HAP-1 (cell line): Measurements from ENCODE around the gene PSMC3.

ENCODE experiments used
- DNase-seq, 2 experiments: peaks; one replicate each; pipeline ENCODE4 v3.0.0-alpha.2; 2016 to 2020; ENCODE audit warnings: low spot score in 2 of 2
- H3K27me3 ChIP-seq: fragments of 250-450 bp; sonication (Bioruptor Pico); 2 replicates; pipeline ENCODE4 v1.5.1; 2020; ENCODE audit warnings: low read depth, mild to moderate bottlenecking, moderate library complexity
- H3K36me3 ChIP-seq: fragments of 250-450 bp; sonication (Bioruptor Pico); replicated peaks from 2 replicates; pipeline ENCODE4 v1.5.1; 2020; ENCODE audit warnings: mild to moderate bottlenecking
- H3K4me1 ChIP-seq: fragments of 250-450 bp; sonication (Bioruptor Pico); 2 replicates; pipeline ENCODE4 v1.5.1; 2020; ENCODE audit warnings: mild to moderate bottlenecking
- H3K4me3 ChIP-seq: fragments of 250-450 bp; sonication (Bioruptor Pico); 2 replicates; pipeline ENCODE4 v1.5.1; 2020; ENCODE audit warnings: mild to moderate bottlenecking, moderate library complexity
- H3K9me3 ChIP-seq: fragments of 250-450 bp; sonication (Bioruptor Pico); 2 replicates; pipeline ENCODE4 v1.5.1; 2020; ENCODE audit warnings: mild to moderate bottlenecking, moderate library complexity
- in situ Hi-C: fragments of 300-500 bp; cut with MboI; formaldehyde crosslinking; loops from 3 replicates; pipeline ENCODE4 v1.14.3; 2020; ENCODE audit warnings: low sequenced_read_pairs, inconsistent platforms, mixed read lengths

Gene PSMC3

GRCh38 chr11:47436726-47437125, 10.5 kb upstream of the PSMC3 start:
- Histone ChIP-seq H3K4me1 (no peaks in the 10 kb centered on the region), H3K4me3 (no peak overlapping the region), H3K9me3 (no peaks in the 10 kb centered on the region), H3K36me3 (no peaks in the 10 kb centered on the region), H3K27me3 (no peaks in the 10 kb centered on the region)
- no peak for DNase-seq
- in situ Hi-C loops, result no loop called here

DNA sequence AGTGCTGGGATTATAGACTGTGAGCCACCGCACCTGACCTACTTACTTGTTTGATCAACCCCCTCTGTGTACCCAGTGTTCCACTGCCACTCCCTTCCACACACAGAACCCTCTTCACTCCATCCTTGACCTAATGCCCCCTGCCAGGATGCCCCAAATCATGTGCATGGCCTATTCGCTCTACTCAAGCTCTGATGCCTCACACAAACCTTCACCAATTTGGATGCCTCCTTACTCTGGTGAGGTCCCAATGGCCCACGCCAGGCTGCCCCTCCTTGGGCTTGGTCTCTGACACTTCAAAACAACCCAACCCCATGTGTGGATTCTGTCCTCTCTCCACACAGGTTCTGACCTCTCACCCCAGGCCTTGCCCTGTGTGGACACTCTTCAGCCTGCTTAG, 9.4 kb upstream of the PSMC3 start:
- no peak overlapping the region for H3K4me3 ChIP-seq
- H3K36me3 ChIP-seq, result no peaks in the 10 kb centered on the region
- no peaks in the 10 kb centered on the region for H3K27me3 ChIP-seq
- in situ Hi-C loops, result no loop called here
- H3K4me1 ChIP-seq, result no peaks in the 10 kb centered on the region
- H3K9me3 ChIP-seq, result no peaks in the 10 kb centered on the region
- DNase-seq, result no peak

DNA sequence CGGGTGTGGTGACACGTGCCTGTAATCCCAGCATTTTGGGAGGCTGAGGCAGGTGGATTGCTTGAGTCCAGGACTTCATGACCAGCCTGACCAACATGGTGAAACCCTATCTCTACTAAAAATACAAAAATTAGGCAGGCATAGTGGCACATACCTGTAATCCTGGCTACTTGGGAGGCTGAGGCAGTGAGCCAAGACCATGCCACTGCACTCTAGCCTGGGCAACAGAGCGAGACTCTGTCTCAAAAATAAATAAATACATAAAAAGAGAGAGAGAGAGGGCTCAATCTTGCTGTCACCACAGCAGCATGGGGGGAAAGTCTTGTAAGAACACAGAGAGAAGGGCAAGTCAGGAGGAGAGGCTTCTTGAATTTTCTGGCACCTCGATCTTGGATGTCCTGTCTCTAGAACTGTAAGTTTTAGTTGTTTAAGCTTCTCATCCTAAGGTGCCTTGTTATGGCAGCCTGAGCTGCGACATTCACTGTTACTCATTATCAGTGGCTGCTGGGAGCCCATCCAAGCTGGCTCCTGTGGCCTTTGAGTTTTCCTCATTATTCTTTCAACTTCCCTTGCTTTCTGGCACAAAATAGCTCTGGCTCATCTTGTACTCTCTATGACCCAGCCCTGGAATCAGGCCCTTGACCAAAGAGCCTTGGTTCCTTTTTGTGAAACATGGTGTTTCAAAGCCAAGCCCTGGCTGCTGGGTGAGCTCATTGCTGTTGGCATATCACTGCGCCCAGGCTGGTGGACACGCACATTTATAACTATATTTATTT, 8.0 kb upstream of the PSMC3 start:
- H3K27me3 ChIP-seq, result no peaks in the 10 kb centered on the region
- in situ Hi-C loops, result no loop called here
- no peaks in the 10 kb centered on the region for H3K36me3 ChIP-seq
- no peak for DNase-seq
- no peak overlapping the region for H3K4me3 ChIP-seq
- H3K4me1 ChIP-seq, result no peaks in the 10 kb centered on the region
- no peaks in the 10 kb centered on the region for H3K9me3 ChIP-seq

GRCh38 chr11:47433157-47433556, 6.9 kb upstream of the PSMC3 start:
- Histone ChIP-seq H3K4me1 (no peaks in the 10 kb centered on the region), H3K4me3 (no peak overlapping the region), H3K9me3 (no peaks in the 10 kb centered on the region), H3K36me3 (no peaks in the 10 kb centered on the region), H3K27me3 (no peaks in the 10 kb centered on the region)
- no peak for DNase-seq
- in situ Hi-C loops, result no loop called here

DNA sequence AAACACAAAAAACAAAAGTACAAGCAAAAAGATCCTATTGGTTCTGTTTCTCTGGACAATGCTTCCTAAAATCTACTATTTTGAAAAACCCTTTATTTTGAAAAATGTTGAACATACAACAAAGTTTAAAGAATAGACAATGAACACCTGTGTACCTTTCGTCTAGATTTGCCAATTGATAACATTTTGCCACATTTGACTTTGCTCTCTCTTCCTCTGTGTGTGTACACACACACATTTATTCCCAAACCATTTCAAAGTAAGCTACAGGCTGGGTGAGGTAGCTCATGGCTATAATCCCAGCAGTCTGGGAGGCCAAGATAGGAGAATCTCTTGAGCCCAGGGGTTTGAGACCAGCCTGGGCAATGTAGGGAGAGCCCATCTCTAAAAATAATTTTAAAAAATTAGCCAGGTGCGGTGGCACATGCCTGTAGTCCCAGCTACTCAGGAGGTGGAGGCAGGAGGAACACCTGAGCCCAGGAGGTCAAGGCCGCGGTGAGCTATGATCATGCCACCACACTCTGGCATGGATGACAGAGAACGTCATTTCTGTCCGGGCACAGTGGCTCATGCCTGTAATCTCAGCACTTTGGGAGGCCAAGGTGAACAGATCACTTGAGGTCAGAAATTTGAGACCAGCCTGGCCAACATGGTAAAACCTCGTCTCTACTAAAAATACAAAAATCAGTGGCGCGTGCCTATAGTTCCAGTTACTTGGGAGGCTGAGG, 5.3 kb upstream of the PSMC3 start:
- Histone ChIP-seq H3K9me3 (no peaks in the 10 kb centered on the region), H3K4me1 (no peaks in the 10 kb centered on the region), H3K4me3 (no peak overlapping the region), H3K27me3 (no peaks in the 10 kb centered on the region), H3K36me3 (no peaks in the 10 kb centered on the region)
- DNase-seq, result no peak
- in situ Hi-C loops, result no loop called here

DNA sequence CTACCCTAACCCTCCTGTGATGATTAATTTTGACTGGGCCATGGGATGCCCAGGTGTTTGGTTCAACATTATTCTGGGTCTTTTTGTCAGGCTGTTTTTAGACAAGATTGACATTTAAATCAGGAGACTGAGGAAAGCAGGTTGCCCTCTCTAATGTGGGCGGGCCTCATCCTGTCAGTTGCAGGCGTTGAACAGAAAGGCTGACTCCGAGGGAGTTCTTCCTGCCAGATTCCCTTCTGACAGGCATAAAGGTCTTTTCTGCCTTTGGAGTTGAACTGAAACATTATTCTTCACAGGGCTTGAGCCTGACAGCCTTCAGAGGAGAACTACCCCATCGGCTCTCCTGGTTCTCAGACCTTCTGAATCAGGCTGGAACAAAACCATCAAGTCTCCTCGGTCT, 4.3 kb upstream of the PSMC3 start:
- Histone ChIP-seq H3K4me3 (no peak overlapping the region), H3K27me3 (no peaks in the 10 kb centered on the region), H3K4me1 (no peaks in the 10 kb centered on the region), H3K36me3 (no peaks in the 10 kb centered on the region), H3K9me3 (no peaks in the 10 kb centered on the region)
- in situ Hi-C loops, result no loop called here
- DNase-seq, result no peak

DNA sequence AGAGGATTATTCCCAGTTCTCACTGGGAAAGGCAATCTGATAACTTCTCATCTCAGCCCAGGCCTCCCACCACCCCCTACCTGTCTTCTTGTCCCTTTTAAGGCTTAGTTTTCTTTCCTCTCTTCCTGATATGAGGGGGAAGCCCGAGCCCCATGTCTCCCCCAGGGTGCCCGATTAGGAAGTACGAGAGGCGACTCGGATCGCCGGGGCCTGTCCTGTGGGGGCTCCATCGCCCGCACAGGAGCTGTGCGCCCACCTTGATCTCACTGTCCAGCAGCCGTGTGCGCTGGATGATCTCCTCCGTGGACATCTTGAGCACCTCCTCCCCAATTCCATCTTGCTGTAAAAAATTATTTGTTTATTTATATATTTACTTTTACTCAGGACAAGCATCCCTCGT, 628 bp downstream of the PSMC3 start:
- no peaks in the 10 kb centered on the region for H3K9me3 ChIP-seq
- peak overlapping the region; percentile 80 for H3K4me3 ChIP-seq
- H3K4me1 ChIP-seq, result peaks cover 6% of the 10 kb centered on the region
- peaks cover 45% of the 10 kb centered on the region for H3K36me3 ChIP-seq
- no peak for DNase-seq
- in situ Hi-C loops, result no loop called here
- no peaks in the 10 kb centered on the region for H3K27me3 ChIP-seq

- in situ Hi-C loops, result no loop called here
- Histone ChIP-seq H3K9me3 (no peaks in the 10 kb centered on the region), H3K4me3 (no peak overlapping the region), H3K4me1 (no peaks in the 10 kb centered on the region; the same call in 1 of the 2 replicates), H3K36me3 (peaks cover 91% of the 10 kb centered on the region), H3K27me3 (no peaks in the 10 kb centered on the region)
- DNase-seq, result no peak
Measured at GRCh38 chr11:47418454-47419259, 7.6 kb downstream of the PSMC3 start.

DNA sequence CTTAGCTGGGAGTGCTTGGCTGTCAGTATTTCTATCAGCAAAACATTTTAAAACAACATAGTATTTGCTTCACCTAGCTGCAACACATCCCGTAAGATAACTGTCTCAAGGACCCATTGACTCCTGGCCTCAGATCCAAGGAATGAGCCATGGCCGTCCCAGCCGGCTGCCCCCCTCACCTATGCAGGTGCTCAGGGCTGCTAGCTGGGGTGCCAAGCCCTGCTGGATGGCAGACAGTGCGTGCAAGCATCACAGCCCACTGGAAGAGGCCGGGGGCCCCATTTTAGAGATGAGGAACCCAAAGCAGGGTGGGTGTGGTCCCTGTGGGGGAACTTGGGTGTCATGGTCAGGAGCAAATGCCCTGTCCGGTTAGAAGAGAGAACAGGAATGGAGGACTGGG, 8.5 kb downstream of the PSMC3 start:
- in situ Hi-C loops, result no loop called here
- Histone ChIP-seq H3K4me3 (no peak overlapping the region), H3K27me3 (no peaks in the 10 kb centered on the region), H3K4me1 (no peaks in the 10 kb centered on the region; the same call in 1 of the 2 replicates), H3K36me3 (peaks cover 87% of the 10 kb centered on the region), H3K9me3 (no peaks in the 10 kb centered on the region)
- no peak for DNase-seq

DNA sequence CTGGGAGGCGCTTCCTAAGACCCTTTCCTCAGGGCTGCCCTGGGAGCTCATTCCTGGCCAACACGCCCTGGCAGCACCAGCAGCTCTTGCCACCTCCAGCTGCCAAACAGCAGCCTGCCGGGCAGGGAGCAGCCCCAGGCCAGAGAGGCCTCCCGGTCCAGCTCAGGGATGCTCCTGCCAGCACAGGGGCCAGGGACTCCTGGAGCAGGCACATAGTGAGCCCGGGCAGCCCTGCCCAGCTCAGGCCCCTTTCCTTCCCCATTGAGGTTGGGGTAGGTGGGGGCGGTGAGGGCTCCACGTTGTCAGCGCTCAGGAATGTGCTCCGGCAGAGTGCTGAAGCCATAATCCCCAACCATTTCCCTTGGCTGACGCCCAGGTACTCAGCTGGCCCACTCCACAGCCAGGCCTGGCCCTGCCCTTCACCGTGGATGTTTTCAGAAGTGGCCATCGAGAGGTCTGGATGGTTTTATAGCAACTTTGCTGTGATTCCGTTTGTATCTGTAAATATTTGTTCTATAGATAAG, 10.2 kb downstream of the PSMC3 start:
- Histone ChIP-seq H3K4me1 (no peaks in the 10 kb centered on the region; the same call in 1 of the 2 replicates), H3K9me3 (no peaks in the 10 kb centered on the region), H3K36me3 (peaks cover 83% of the 10 kb centered on the region), H3K27me3 (no peaks in the 10 kb centered on the region), H3K4me3 (no peak overlapping the region)
- in situ Hi-C loops, result no loop called here
- peak; percentile 28 to 71 for DNase-seq

GRCh38 chr11:47415091-47415854, 11.0 kb downstream of the PSMC3 start:
- H3K27me3 ChIP-seq, result no peaks in the 10 kb centered on the region
- no peaks in the 10 kb centered on the region; the same call in 1 of the 2 replicates for H3K4me1 ChIP-seq
- DNase-seq, result no peak
- peaks cover 79% of the 10 kb centered on the region for H3K36me3 ChIP-seq
- in situ Hi-C loops, result no loop called here
- H3K4me3 ChIP-seq, result no peak overlapping the region
- H3K9me3 ChIP-seq, result no peaks in the 10 kb centered on the region

- peaks cover under 1% of the 10 kb centered on the region; the same call in 1 of the 2 replicates for H3K4me1 ChIP-seq
- no peak for DNase-seq
- H3K27me3 ChIP-seq, result no peaks in the 10 kb centered on the region
- in situ Hi-C loops, result no loop called here
- H3K4me3 ChIP-seq, result no peak overlapping the region
- H3K9me3 ChIP-seq, result no peaks in the 10 kb centered on the region
- H3K36me3 ChIP-seq, result peaks cover 75% of the 10 kb centered on the region
Measured at GRCh38 chr11:47414685-47415070, 11.6 kb downstream of the PSMC3 start.
